GM12865 (cell line): ENCODE data around the gene CLEC11A.

Source experiments
- DNase-seq: peaks from one replicate; pipeline ENCODE4 v3.0.0; 2010; ENCODE audit warnings: low read depth
- H3K4me3 ChIP-seq: 2 replicates; pipeline ENCODE4 v1.5.1; 2011; ENCODE audit warnings: mild to moderate bottlenecking, low read depth, low read length, control low read depth
- CTCF ChIP-seq: IDR thresholded peaks from 2 replicates; pipeline ENCODE4 v1.5.1; 2011; ENCODE audit warnings: low read length, control low read depth, low read depth, inconsistent platforms; ENCODE audit not compliant: insufficient read depth; ENCODE audit errors: missing control alignments

Gene CLEC11A

GRCh38 chr19:50723069-50723468 lies at the start of gene CLEC11A:
Gene CLEC11A (plus strand): TSS chr19:50723364. CDS start chr19:50723526, 162 bp downstream.
- no peak within 1 kb of the TSS for H3K4me3 ChIP-seq
- no peak for TF ChIP-seq CTCF
- DNase-seq: no peak

- no peak for TF ChIP-seq CTCF
- no peak for DNase-seq
- H3K4me3 ChIP-seq: no peak overlapping the region
These were observed 46.5 kb upstream of the CLEC11A start for GRCh38 chr19:50676625-50677197.

GRCh38 chr19:50677636-50678035 lies 45.5 kb upstream of the CLEC11A start:
- H3K4me3 ChIP-seq: no peak overlapping the region
- no peak for TF ChIP-seq CTCF
- no peak for DNase-seq

- H3K4me3 ChIP-seq: no peak overlapping the region
- DNase-seq: no peak
- TF ChIP-seq CTCF: no peak
These were observed 44.8 kb upstream of the CLEC11A start for GRCh38 chr19:50678323-50678722.

GRCh38 chr19:50679177-50680125 lies 43.7 kb upstream of the CLEC11A start:
- no peak overlapping the region for H3K4me3 ChIP-seq
- DNase-seq: peak; percentile 90
- no peak for TF ChIP-seq CTCF

- H3K4me3 ChIP-seq: no peak overlapping the region
- TF ChIP-seq CTCF: no peak
These were observed 36.7 kb upstream of the CLEC11A start for GRCh38 chr19:50686310-50687032.

More at GRCh38 chr19:50686310-50687032, 36.7 kb upstream of the CLEC11A start:
- no peak for DNase-seq
